Measurements from ENCODE around the gene GIT2.

DNA sequence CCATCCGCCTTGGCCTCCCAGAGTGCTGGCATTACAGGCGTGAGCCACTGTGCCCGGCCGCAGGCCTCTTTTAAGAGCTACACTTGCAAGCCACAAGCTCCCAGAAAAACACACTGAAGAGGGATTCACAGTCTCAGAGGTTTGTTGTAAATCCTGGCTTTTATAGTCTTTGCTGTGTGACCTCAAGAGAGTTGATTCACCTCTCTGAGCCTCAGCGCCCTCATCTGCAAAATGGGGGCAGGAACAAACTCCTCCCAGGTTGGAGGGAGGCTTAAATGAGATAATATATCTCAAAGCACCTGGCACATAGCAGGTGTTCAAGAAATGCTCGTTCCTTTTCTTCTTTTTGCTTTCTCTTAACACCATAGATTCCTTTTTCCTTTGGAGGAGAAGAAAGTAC is 100.0 kb downstream of the GIT2 start:
- TF ChIP-seq POLR2A (IDR thresholded peaks at IDR 0.05): no peak
- TF ChIP-seq, protein P1, sequence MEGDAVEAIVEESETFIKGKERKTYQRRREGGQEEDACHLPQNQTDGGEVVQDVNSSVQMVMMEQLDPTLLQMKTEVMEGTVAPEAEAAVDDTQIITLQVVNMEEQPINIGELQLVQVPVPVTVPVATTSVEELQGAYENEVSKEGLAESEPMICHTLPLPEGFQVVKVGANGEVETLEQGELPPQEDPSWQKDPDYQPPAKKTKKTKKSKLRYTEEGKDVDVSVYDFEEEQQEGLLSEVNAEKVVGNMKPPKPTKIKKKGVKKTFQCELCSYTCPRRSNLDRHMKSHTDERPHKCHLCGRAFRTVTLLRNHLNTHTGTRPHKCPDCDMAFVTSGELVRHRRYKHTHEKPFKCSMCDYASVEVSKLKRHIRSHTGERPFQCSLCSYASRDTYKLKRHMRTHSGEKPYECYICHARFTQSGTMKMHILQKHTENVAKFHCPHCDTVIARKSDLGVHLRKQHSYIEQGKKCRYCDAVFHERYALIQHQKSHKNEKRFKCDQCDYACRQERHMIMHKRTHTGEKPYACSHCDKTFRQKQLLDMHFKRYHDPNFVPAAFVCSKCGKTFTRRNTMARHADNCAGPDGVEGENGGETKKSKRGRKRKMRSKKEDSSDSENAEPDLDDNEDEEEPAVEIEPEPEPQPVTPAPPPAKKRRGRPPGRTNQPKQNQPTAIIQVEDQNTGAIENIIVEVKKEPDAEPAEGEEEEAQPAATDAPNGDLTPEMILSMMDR (IDR thresholded peaks at IDR 0.05): no peak
- TF ChIP-seq EP300 (IDR thresholded peaks at IDR 0.05): no peak

Data from tibial nerve (tissue), 4 donors.